Kidney glomerular epithelial cell (primary cell): ENCODE results near the gene CKB.

Source experiments
- DNase-seq: peaks from one replicate; lab custom pipeline; 2025; lab: John Stamatoyannopoulos, UW

The CKB gene

GRCh38 chr14:103522649-103523574 is at the start of gene CKB:
TSS of gene CKB (minus strand) at chr14:103522830. CDS start at chr14:103522493, 337 bp downstream.
- DNase-seq, result no peak

- DNase-seq, result no peak
Measured at GRCh38 chr14:103569408-103569807, 46.8 kb upstream of the CKB start.

- no peak for DNase-seq
Measured at GRCh38 chr14:103568952-103569351, 46.3 kb upstream of the CKB start.

- DNase-seq, result no peak
Measured at GRCh38 chr14:103563844-103564505, 41.3 kb upstream of the CKB start.

GRCh38 chr14:103563226-103563620 is 40.6 kb upstream of the CKB start:
- no peak for DNase-seq

- DNase-seq, result peak; percentile 76
Measured at GRCh38 chr14:103562429-103563225, 40.0 kb upstream of the CKB start, which contains the start of the genes BAG5 and COA8. TSS of gene BAG5 (minus strand) at chr14:103562657. CDS start at chr14:103561164, 1,493 bp downstream. TSS of gene COA8 (plus strand) at chr14:103562960. CDS start at chr14:103563002, 42 bp downstream.

GRCh38 chr14:103562179-103562428 is 39.5 kb upstream of the CKB start:
- no peak for DNase-seq

- DNase-seq, result peak; percentile 24
Measured at GRCh38 chr14:103561381-103562178, 39.0 kb upstream of the CKB start.

GRCh38 chr14:103560691-103561090 is 38.1 kb upstream of the CKB start:
- DNase-seq, result no peak

GRCh38 chr14:103559766-103560165 is 37.1 kb upstream of the CKB start:
- no peak for DNase-seq

GRCh38 chr14:103558071-103558882 is 35.6 kb upstream of the CKB start:
- peak; percentile 99 for DNase-seq

GRCh38 chr14:103556946-103557758 is 34.5 kb upstream of the CKB start:
- no peak for DNase-seq

- no peak for DNase-seq
Measured at GRCh38 chr14:103555559-103556337, 33.1 kb upstream of the CKB start.

- no peak for DNase-seq
Measured at GRCh38 chr14:103552846-103553210, 30.2 kb upstream of the CKB start.

- DNase-seq, result peak; percentile 89
Measured at GRCh38 chr14:103552011-103552845, 29.6 kb upstream of the CKB start.

- DNase-seq, result no peak
Measured at GRCh38 chr14:103551338-103551762, 28.7 kb upstream of the CKB start.

GRCh38 chr14:103550451-103551337 is 28.1 kb upstream of the CKB start:
- DNase-seq, result peak; percentile 52
